ENCODE results near the gene UNC45B.

Gene UNC45B

DNA sequence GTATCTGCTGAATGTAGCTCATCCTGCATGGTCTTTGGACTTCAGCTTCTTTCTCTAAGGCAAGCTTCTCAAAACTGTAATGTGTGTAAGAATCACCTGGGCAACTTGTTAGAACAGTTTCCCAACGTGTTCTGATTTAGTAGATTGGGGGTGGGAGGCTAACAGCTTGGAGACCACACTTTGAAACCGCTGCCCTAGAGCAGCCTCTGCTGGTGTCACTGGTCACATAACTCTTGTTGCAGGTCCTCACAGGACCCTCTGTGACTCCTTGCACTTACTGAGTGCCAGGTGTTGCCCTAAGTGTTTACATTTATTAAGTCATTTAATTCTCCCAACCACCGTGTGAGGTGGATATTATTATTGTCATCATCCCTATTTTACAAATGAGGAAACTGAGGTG, 36.7 kb downstream of the UNC45B start:
- no peak for DNase-seq (ENCODE audit: low read depth in 1 of 2, low spot score in 1 of 2)
- Histone ChIP-seq H3K27ac (replicated peaks) (no peak overlapping the region), H3K4me3 (replicated peaks; ENCODE audit: insufficient read depth, low read length) (no peak overlapping the region), H3K27me3 (ENCODE audit: insufficient read depth, poor library complexity, severe bottlenecking) (no peaks in the 10 kb centered on the region)
- TF ChIP-seq, protein P1, sequence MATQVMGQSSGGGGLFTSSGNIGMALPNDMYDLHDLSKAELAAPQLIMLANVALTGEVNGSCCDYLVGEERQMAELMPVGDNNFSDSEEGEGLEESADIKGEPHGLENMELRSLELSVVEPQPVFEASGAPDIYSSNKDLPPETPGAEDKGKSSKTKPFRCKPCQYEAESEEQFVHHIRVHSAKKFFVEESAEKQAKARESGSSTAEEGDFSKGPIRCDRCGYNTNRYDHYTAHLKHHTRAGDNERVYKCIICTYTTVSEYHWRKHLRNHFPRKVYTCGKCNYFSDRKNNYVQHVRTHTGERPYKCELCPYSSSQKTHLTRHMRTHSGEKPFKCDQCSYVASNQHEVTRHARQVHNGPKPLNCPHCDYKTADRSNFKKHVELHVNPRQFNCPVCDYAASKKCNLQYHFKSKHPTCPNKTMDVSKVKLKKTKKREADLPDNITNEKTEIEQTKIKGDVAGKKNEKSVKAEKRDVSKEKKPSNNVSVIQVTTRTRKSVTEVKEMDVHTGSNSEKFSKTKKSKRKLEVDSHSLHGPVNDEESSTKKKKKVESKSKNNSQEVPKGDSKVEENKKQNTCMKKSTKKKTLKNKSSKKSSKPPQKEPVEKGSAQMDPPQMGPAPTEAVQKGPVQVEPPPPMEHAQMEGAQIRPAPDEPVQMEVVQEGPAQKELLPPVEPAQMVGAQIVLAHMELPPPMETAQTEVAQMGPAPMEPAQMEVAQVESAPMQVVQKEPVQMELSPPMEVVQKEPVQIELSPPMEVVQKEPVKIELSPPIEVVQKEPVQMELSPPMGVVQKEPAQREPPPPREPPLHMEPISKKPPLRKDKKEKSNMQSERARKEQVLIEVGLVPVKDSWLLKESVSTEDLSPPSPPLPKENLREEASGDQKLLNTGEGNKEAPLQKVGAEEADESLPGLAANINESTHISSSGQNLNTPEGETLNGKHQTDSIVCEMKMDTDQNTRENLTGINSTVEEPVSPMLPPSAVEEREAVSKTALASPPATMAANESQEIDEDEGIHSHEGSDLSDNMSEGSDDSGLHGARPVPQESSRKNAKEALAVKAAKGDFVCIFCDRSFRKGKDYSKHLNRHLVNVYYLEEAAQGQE (IDR thresholded peaks at IDR 0.05; ENCODE audit: insufficient replicate concordance, low read depth): no peak
- no peak for TF ChIP-seq SPI1 (IDR thresholded peaks at IDR 0.05; ENCODE audit: borderline replicate concordance, low read depth)
- TF ChIP-seq GABPA (IDR thresholded peaks at IDR 0.05; ENCODE audit: low read depth): no peak
- TF ChIP-seq, protein P2, sequence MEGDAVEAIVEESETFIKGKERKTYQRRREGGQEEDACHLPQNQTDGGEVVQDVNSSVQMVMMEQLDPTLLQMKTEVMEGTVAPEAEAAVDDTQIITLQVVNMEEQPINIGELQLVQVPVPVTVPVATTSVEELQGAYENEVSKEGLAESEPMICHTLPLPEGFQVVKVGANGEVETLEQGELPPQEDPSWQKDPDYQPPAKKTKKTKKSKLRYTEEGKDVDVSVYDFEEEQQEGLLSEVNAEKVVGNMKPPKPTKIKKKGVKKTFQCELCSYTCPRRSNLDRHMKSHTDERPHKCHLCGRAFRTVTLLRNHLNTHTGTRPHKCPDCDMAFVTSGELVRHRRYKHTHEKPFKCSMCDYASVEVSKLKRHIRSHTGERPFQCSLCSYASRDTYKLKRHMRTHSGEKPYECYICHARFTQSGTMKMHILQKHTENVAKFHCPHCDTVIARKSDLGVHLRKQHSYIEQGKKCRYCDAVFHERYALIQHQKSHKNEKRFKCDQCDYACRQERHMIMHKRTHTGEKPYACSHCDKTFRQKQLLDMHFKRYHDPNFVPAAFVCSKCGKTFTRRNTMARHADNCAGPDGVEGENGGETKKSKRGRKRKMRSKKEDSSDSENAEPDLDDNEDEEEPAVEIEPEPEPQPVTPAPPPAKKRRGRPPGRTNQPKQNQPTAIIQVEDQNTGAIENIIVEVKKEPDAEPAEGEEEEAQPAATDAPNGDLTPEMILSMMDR (IDR thresholded peaks at IDR 0.05; ENCODE audit: insufficient read depth, low read length): no peak
- TF ChIP-seq POLR2AphosphoS5 (IDR thresholded peaks at IDR 0.05; ENCODE audit: low read depth): no peak

DNA sequence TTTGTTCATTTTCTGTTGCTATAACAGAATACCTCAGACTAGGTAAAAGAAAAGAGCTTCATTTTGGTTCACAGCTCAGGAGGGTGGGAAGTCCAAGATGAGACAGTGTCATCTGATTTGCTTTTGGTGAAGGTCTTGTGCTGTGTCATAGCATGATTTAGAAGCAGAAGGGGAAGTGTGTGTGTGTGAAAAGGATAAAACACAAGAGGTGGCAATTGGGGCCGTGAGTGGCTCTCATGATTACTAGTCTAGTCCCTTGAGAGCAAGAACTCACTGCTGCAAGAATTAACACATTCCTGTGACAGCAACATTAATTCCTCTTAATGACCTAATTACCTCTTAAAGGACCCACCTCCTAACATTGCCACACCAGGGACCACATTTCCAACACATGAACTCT, 38.2 kb downstream of the UNC45B start:
- DNase-seq (ENCODE audit: low read depth in 1 of 2, low spot score in 1 of 2): peak in 1 of 2 experiments; percentile 11
- no peak overlapping the region for H3K27ac ChIP-seq (replicated peaks)
- peak; percentile 45; the same call in 1 of the 2 replicates for TF ChIP-seq SPI1 (IDR thresholded peaks at IDR 0.05; ENCODE audit: borderline replicate concordance, low read depth)
- TF ChIP-seq POLR2AphosphoS5 (IDR thresholded peaks at IDR 0.05; ENCODE audit: low read depth): no peak
- no peak for TF ChIP-seq GABPA (IDR thresholded peaks at IDR 0.05; ENCODE audit: low read depth)
- no peak overlapping the region for H3K4me3 ChIP-seq (replicated peaks; ENCODE audit: insufficient read depth, low read length)
- no peaks in the 10 kb centered on the region for H3K27me3 ChIP-seq (ENCODE audit: insufficient read depth, poor library complexity, severe bottlenecking)

DNA sequence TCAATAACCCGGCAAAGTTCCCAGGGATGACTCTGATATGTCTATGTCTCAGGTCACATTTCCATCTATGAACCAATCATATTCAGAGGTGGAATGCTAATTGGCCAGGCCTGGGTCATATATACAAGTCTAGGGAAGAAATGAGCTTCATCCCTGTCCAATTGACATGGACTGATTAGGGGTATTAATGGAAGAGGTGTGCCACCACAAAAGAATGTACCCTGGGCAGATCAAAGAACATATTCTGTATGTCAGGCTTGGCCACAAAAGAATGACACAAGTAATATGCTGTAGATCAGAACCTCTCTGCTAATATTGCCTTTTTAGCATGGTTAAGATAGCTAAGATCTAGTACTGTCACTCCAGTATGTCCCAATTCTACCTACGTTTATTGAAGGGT, 39.9 kb downstream of the UNC45B start:
- Histone ChIP-seq H3K27ac (replicated peaks) (no peak overlapping the region), H3K27me3 (ENCODE audit: insufficient read depth, poor library complexity, severe bottlenecking) (no peaks in the 10 kb centered on the region), H3K4me3 (replicated peaks; ENCODE audit: insufficient read depth, low read length) (no peak overlapping the region)
- DNase-seq (ENCODE audit: low read depth in 1 of 2, low spot score in 1 of 2): no peak
- TF ChIP-seq, protein P2 (IDR thresholded peaks at IDR 0.05; ENCODE audit: insufficient read depth, low read length): no peak
- TF ChIP-seq, protein P1 (IDR thresholded peaks at IDR 0.05; ENCODE audit: insufficient replicate concordance, low read depth): no peak
- no peak for TF ChIP-seq GABPA (IDR thresholded peaks at IDR 0.05; ENCODE audit: low read depth)
- TF ChIP-seq POLR2AphosphoS5 (IDR thresholded peaks at IDR 0.05; ENCODE audit: low read depth): no peak
- no peak for TF ChIP-seq SPI1 (IDR thresholded peaks at IDR 0.05; ENCODE audit: borderline replicate concordance, low read depth)

DNA sequence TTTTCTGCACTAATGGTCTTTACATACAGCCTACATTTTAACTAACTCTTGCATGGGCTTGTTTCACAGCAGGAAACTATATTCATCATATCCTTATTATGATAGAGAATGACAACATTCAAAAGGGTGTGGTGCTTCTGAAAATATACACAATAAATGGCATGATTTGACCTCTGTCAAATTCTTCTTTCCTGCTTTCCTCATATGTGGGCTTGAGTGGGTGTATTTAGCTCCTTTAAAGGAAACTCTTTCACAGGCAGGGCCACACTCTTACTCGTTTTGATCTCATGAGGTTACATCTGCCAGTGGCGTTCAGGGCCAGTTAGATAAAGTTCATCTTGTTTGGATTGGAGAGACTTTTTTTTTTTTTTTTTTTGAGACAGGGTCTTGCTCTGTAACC, 40.5 kb downstream of the UNC45B start:
- no peak overlapping the region for H3K27ac ChIP-seq (replicated peaks)
- H3K4me3 ChIP-seq (replicated peaks; ENCODE audit: insufficient read depth, low read length): no peak overlapping the region
- no peak for DNase-seq (ENCODE audit: low read depth in 1 of 2, low spot score in 1 of 2)
- no peaks in the 10 kb centered on the region for H3K27me3 ChIP-seq (ENCODE audit: insufficient read depth, poor library complexity, severe bottlenecking)
- TF ChIP-seq, protein P1 (IDR thresholded peaks at IDR 0.05; ENCODE audit: insufficient replicate concordance, low read depth): no peak
- TF ChIP-seq, protein P2 (IDR thresholded peaks at IDR 0.05; ENCODE audit: insufficient read depth, low read length): no peak
- no peak for TF ChIP-seq POLR2AphosphoS5 (IDR thresholded peaks at IDR 0.05; ENCODE audit: low read depth)
- no peak for TF ChIP-seq GABPA (IDR thresholded peaks at IDR 0.05; ENCODE audit: low read depth)
- TF ChIP-seq SPI1 (IDR thresholded peaks at IDR 0.05; ENCODE audit: borderline replicate concordance, low read depth): no peak
